Measurements from ENCODE around the gene DUSP10.

- TF ChIP-seq JUND (CRISPR knock-in tag; IDR thresholded peaks at IDR 0.05) (no peak), CTCF (CRISPR knock-in tag; IDR thresholded peaks at IDR 0.05) (no peak), POLR2A (IDR thresholded peaks at IDR 0.05; ENCODE audit: insufficient read depth in 1 of 2, low read depth in 2 of 2, low read length in 2 of 2) (no peak), RFX5 (IDR thresholded peaks at IDR 0.05; ENCODE audit: low read depth, low read length) (no peak)
Observed at GRCh38 chr1:221773383-221773782, 31.5 kb upstream of the DUSP10 start.
